Mucosa of descending colon (tissue), 3 donors: ENCODE measurements around the gene CST8. TPM values are rescaled to one million over a fixed set of nuclear protein-coding genes. Genes with fewer than 3 reads are reported as not detected.

Source experiments
- ATAC-seq: fragments of 200-7000 bp; cut with Tn5 transposase; one replicate; pipeline ENCODE4 v1.9.1; 2020; ENCODE audit warnings: mild to moderate bottlenecking, moderate library complexity
- DNase-seq, 3 donors: peaks; one replicate each; pipeline ENCODE4 v3.0.0-alpha.2; 2020
- H3K36me3 ChIP-seq: fragments of 200-600 bp; one replicate; pipeline ENCODE4 v1.8.0; 2021; ENCODE audit warnings: low read depth, mild to moderate bottlenecking
- H3K4me1 ChIP-seq: fragments of 200-600 bp; one replicate; pipeline ENCODE4 v1.8.0; 2021; ENCODE audit warnings: low read depth, mild to moderate bottlenecking
- H3K4me3 ChIP-seq: fragments of 200-600 bp; one replicate; pipeline ENCODE4 v1.8.0; 2021; ENCODE audit warnings: mild to moderate bottlenecking
- H3K9me3 ChIP-seq: fragments of 200-600 bp; one replicate; pipeline ENCODE4 v1.8.0; 2021; ENCODE audit warnings: mild to moderate bottlenecking
- intact Hi-C, 2 donors: fragments of 100-400 bp; cut with DNase I in 1 of 2; cut with micrococcal nuclease in 1 of 2; formaldehyde crosslinking; loops; one replicate each; pipeline versions ENCODE4 v1.11.0 to v1.11.1; 2022; cut with DNase I, micrococcal nuclease
- total RNA-seq, 3 donors: library from RNA; stranded (reverse); fragmentation: NEBNext Ultra II Directional in 2 of 3; extraction: Animal tissue kit (Norgen Biotek cat#: 25700) in 2 of 3; gene quantifications; one replicate each; pipeline versions ENCODE4 v1.2.1 to v1.2.4, GENCODE V29; 2021 to 2023
- TF ChIP-seq, protein P1 (sequence below): fragments of 200-600 bp; IDR thresholded peaks from one replicate; pipeline ENCODE4 v1.8.0; 2022; ENCODE audit warnings: antibody characterized with exemption, mild to moderate bottlenecking
- donor health status: DM: no; HTN: no; CAD: no; lungs with moderate emphysema.
- donor health status: DM: no; HTN: no; CAD: no.
- donor health status: DM: no; HTN: yes; CAD: no.

Gene CST8
- total RNA-seq, 3 donors from 2014 or later: not detected

GRCh38 chr20:23513164-23513563 is 22.2 kb downstream of the CST8 start:
- H3K4me3 ChIP-seq: no peak overlapping the region
- intact Hi-C loops: no loop called here
- H3K4me1 ChIP-seq: no peaks in the 10 kb centered on the region
- TF ChIP-seq, protein P1, sequence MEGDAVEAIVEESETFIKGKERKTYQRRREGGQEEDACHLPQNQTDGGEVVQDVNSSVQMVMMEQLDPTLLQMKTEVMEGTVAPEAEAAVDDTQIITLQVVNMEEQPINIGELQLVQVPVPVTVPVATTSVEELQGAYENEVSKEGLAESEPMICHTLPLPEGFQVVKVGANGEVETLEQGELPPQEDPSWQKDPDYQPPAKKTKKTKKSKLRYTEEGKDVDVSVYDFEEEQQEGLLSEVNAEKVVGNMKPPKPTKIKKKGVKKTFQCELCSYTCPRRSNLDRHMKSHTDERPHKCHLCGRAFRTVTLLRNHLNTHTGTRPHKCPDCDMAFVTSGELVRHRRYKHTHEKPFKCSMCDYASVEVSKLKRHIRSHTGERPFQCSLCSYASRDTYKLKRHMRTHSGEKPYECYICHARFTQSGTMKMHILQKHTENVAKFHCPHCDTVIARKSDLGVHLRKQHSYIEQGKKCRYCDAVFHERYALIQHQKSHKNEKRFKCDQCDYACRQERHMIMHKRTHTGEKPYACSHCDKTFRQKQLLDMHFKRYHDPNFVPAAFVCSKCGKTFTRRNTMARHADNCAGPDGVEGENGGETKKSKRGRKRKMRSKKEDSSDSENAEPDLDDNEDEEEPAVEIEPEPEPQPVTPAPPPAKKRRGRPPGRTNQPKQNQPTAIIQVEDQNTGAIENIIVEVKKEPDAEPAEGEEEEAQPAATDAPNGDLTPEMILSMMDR: no peak
- no peaks in the 10 kb centered on the region for H3K36me3 ChIP-seq
- H3K9me3 ChIP-seq: no peaks in the 10 kb centered on the region
- DNase-seq (no peak), ATAC-seq (no peak)

- no peak for ATAC-seq
- Histone ChIP-seq H3K36me3 (no peaks in the 10 kb centered on the region), H3K4me3 (no peak overlapping the region), H3K4me1 (no peaks in the 10 kb centered on the region), H3K9me3 (no peaks in the 10 kb centered on the region)
- intact Hi-C loops: no loop called here
- TF ChIP-seq, protein P1: no peak
- DNase-seq: no peak
Measured at GRCh38 chr20:23514848-23515247, 23.9 kb downstream of the CST8 start.

- Histone ChIP-seq H3K36me3 (no peaks in the 10 kb centered on the region), H3K9me3 (no peaks in the 10 kb centered on the region), H3K4me3 (no peak overlapping the region), H3K4me1 (no peaks in the 10 kb centered on the region)
- intact Hi-C loops: no loop called here
- TF ChIP-seq, protein P1: no peak
- DNase-seq (no peak), ATAC-seq (no peak)
Measured at GRCh38 chr20:23515250-23515939, 24.5 kb downstream of the CST8 start.

DNA sequence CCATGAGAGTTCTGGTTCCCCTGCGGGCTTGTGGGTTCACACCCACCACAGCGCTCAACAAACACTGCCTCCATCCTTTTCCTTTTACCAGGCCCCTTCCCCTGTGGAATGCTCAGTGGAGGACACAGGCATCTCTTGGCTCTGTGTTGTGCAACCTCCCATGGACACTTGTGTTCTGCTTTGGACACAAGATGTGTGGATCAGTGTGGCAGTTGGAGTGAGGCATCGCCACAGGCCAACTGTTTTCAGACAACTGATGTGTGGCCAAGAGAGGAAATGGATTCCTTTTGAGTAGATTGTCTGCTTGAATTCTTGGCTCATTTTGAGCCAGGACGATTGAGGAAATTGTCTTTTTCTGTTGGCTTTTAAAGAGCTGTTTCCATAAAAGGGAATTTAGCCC is 26.8 kb downstream of the CST8 start:
- intact Hi-C loops: no loop called here
- DNase-seq: no peak
- Histone ChIP-seq H3K36me3 (no peaks in the 10 kb centered on the region), H3K4me3 (no peak overlapping the region), H3K9me3 (no peaks in the 10 kb centered on the region), H3K4me1 (no peaks in the 10 kb centered on the region)
- no peak for ATAC-seq
- TF ChIP-seq, protein P1: no peak

GRCh38 chr20:23519556-23519955 is 28.6 kb downstream of the CST8 start:
- H3K36me3 ChIP-seq: no peaks in the 10 kb centered on the region
- TF ChIP-seq, protein P1: no peak
- intact Hi-C loops: no loop called here
- no peak for DNase-seq
- no peak for ATAC-seq
- no peak overlapping the region for H3K4me3 ChIP-seq
- no peaks in the 10 kb centered on the region for H3K4me1 ChIP-seq
- H3K9me3 ChIP-seq: no peaks in the 10 kb centered on the region

- intact Hi-C loops: no loop called here
- Histone ChIP-seq H3K4me1 (no peaks in the 10 kb centered on the region), H3K9me3 (no peaks in the 10 kb centered on the region), H3K36me3 (no peaks in the 10 kb centered on the region), H3K4me3 (no peak overlapping the region)
- ATAC-seq (no peak), DNase-seq (no peak)
- TF ChIP-seq, protein P1: no peak
Measured at GRCh38 chr20:23520185-23520584, 29.3 kb downstream of the CST8 start.
